ENCODE results near the gene SMC3. TPM values are rescaled to one million over a fixed set of nuclear protein-coding genes. Genes with fewer than 3 reads are reported as not detected.

SMC3 gene
- total RNA-seq, 4 donors from 2014 or later = 35.5 to 62.0 (median 42.8) TPM

GRCh38 chr10:110549211-110549610 is 18.3 kb upstream of the SMC3 start:
- Histone ChIP-seq H3K27me3 (peaks cover 21% of the 10 kb centered on the region), H3K36me3 (no peaks in the 10 kb centered on the region), H3K4me1 (no peaks in the 10 kb centered on the region), H3K9me3 (no peaks in the 10 kb centered on the region), H3K4me3 (no peak overlapping the region), H3K27ac (no peak overlapping the region)
- WGBS, 2 donors (ENCODE audit: low coverage in 1 of 2) = 72 to 77% methylated on average over 5 of the region's 5 CpGs
- no peak for ATAC-seq
- TF ChIP-seq CTCF (IDR thresholded peaks at IDR 0.05) (no peak), POLR2A (IDR thresholded peaks at IDR 0.05) (no peak), POLR2AphosphoS5 (IDR thresholded peaks at IDR 0.05) (no peak), EP300 (IDR thresholded peaks at IDR 0.05) (no peak)

DNA sequence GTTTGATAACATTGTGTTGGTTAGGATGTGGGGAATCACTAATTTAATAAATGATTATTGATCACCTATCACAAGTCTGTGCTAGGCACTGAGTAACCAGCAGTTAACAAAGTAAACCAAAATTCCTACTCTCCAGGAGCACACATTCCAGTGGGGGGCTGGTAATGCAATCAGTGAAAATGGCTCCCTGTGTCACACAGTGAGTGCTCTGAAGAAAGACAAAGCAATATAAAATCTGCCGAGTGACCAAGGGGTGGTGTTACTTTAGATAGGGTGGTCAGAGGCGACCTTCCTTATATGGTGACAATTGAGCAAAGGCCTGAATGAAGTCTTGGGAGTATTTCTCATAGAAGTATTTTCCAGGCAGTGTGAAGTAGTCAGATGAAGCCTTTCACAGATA is 13.6 kb upstream of the SMC3 start:
- Histone ChIP-seq H3K4me1 (no peaks in the 10 kb centered on the region), H3K9me3 (no peaks in the 10 kb centered on the region), H3K4me3 (no peak overlapping the region), H3K27ac (no peak overlapping the region), H3K27me3 (peaks cover 14% of the 10 kb centered on the region), H3K36me3 (no peaks in the 10 kb centered on the region)
- 26 to 45% methylated on average over 2 of the region's 2 CpGs for WGBS, 2 donors (ENCODE audit: low coverage in 1 of 2)
- no peak for TF ChIP-seq CTCF (IDR thresholded peaks at IDR 0.05)
- ATAC-seq = no peak

DNA sequence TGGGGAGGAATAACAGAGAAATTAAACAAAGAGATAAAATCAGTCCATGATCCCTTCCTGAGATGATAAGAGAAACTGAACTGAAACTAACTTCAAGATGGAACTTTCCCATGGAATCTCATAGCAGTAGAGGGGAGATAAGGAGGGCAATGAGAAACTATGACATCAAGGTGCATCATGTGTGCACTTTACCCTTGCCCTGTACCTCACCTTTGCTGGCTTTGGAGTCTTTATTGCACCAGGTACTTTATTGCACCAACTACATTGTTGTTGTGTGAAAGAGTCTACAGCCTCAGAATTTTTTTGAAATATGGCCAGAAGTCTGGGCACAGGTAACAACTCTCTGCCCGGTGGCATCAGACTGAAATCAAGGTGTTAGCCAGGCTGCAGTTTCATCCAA is 11.2 kb upstream of the SMC3 start:
- no peaks in the 10 kb centered on the region for H3K4me1 ChIP-seq
- no peaks in the 10 kb centered on the region for H3K36me3 ChIP-seq
- H3K27me3 ChIP-seq = peaks cover 10% of the 10 kb centered on the region
- no peak overlapping the region for H3K4me3 ChIP-seq
- H3K27ac ChIP-seq = no peak overlapping the region
- H3K9me3 ChIP-seq = no peaks in the 10 kb centered on the region
- no peak for TF ChIP-seq POLR2AphosphoS5 (IDR thresholded peaks at IDR 0.05)
- no peak for TF ChIP-seq CTCF (IDR thresholded peaks at IDR 0.05)
- no peak for TF ChIP-seq POLR2A (IDR thresholded peaks at IDR 0.05)
- no peak for TF ChIP-seq EP300 (IDR thresholded peaks at IDR 0.05)
- no CpG with 5 or more reads among the region's 1 CpG for WGBS, 2 donors (ENCODE audit: low coverage in 1 of 2)
- no peak for ATAC-seq

- H3K36me3 ChIP-seq = no peaks in the 10 kb centered on the region
- peaks cover 5% of the 10 kb centered on the region for H3K27me3 ChIP-seq
- no peak overlapping the region for H3K4me3 ChIP-seq
- ATAC-seq = no peak
- no peak overlapping the region for H3K27ac ChIP-seq
- TF ChIP-seq EP300 (IDR thresholded peaks at IDR 0.05) (no peak), POLR2A (IDR thresholded peaks at IDR 0.05) (no peak), CTCF (IDR thresholded peaks at IDR 0.05) (peak; percentile 33 to 66 (median 46)), POLR2AphosphoS5 (IDR thresholded peaks at IDR 0.05) (no peak)
- no peaks in the 10 kb centered on the region for H3K4me1 ChIP-seq
- no peaks in the 10 kb centered on the region for H3K9me3 ChIP-seq
- 54 to 55% methylated on average over 7 of the region's 9 CpGs for WGBS, 2 donors (ENCODE audit: low coverage in 1 of 2)
These were observed 10.4 kb upstream of the SMC3 start for GRCh38 chr10:110556969-110557601.

DNA sequence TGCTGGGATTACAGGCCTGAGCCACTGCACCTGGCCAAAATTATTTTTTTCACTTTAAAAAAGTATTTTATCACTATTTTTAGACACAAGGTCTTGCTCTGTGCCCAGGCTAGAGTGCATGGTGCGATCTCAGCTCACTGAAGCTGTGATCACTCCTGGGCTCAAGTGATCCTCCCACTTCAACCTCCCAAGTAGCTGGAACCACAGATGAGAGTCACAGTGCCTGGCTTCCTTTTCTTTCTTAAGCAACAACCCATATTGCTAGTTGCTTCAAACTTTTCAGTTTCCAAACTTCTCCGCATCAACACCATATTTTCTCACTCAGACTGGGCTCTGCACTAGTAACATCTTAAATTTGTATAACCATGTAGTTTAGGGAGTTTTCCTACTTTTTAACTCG is 9.5 kb upstream of the SMC3 start:
- WGBS, 2 donors (ENCODE audit: low coverage in 1 of 2) = 86% methylated on average over 3 of the region's 3 CpGs; no CpG with 5 or more reads in 1 of the 2 donors
- H3K36me3 ChIP-seq = no peaks in the 10 kb centered on the region
- no peak for ATAC-seq

More for the DNA sequence above, 9.5 kb upstream of the SMC3 start:
- Histone ChIP-seq H3K4me3 (no peak overlapping the region), H3K27me3 (peaks cover 5% of the 10 kb centered on the region), H3K4me1 (no peaks in the 10 kb centered on the region), H3K27ac (no peak overlapping the region), H3K9me3 (no peaks in the 10 kb centered on the region)
- TF ChIP-seq EP300 (IDR thresholded peaks at IDR 0.05) = no peak
- no peak for TF ChIP-seq POLR2A (IDR thresholded peaks at IDR 0.05)
- TF ChIP-seq POLR2AphosphoS5 (IDR thresholded peaks at IDR 0.05) = no peak
- no peak for TF ChIP-seq CTCF (IDR thresholded peaks at IDR 0.05)
